Measurements from ENCODE around the gene POLR2F. TPM values are rescaled to one million over a fixed set of nuclear protein-coding genes. Genes with fewer than 3 reads are reported as not detected.

The POLR2F gene
- total RNA-seq, 1 experiment from 2014 or later, result 138 TPM

DNA sequence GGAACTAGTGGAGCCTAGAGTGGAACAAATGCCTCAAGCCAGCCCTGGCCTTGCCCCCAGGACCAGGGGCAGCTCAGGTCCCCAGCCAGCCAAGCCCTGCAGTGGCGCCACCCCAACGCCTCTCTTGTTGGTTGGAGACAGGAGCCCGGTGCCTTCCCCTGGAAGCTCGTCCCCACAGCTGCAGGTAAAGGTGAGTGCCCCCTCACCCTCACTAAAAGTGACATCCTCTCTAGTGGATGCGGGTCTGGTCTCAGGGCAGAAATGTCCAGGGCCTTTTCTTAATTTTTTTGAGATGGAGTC, 25.9 kb upstream of the POLR2F start:
- Mint-ChIP-seq H3K4me1 (no peaks in the 10 kb centered on the region), H3K27me3 (ENCODE audit: low read depth) (no peaks in the 10 kb centered on the region; the same call in 1 of the 2 replicates), H3K27ac (no peak overlapping the region), H3K4me3 (no peak overlapping the region), H3K36me3 (peaks cover 14% of the 10 kb centered on the region), H3K9me3 (no peaks in the 10 kb centered on the region)
- ChIA-PET POLR2A (no interaction called here), CTCF (interaction anchor here (2.7 kb wide), 1 partner anchor 64 kb away, joined by 9 read pairs; no protein-coding TSS in a partner anchor)
- ATAC-seq, result no peak
- DNase-seq (ENCODE audit: low spot score), result no peak
- TF ChIP-seq, protein P1, sequence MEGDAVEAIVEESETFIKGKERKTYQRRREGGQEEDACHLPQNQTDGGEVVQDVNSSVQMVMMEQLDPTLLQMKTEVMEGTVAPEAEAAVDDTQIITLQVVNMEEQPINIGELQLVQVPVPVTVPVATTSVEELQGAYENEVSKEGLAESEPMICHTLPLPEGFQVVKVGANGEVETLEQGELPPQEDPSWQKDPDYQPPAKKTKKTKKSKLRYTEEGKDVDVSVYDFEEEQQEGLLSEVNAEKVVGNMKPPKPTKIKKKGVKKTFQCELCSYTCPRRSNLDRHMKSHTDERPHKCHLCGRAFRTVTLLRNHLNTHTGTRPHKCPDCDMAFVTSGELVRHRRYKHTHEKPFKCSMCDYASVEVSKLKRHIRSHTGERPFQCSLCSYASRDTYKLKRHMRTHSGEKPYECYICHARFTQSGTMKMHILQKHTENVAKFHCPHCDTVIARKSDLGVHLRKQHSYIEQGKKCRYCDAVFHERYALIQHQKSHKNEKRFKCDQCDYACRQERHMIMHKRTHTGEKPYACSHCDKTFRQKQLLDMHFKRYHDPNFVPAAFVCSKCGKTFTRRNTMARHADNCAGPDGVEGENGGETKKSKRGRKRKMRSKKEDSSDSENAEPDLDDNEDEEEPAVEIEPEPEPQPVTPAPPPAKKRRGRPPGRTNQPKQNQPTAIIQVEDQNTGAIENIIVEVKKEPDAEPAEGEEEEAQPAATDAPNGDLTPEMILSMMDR (IDR thresholded peaks at IDR 0.05), result no peak
- TF ChIP-seq, protein P2, sequence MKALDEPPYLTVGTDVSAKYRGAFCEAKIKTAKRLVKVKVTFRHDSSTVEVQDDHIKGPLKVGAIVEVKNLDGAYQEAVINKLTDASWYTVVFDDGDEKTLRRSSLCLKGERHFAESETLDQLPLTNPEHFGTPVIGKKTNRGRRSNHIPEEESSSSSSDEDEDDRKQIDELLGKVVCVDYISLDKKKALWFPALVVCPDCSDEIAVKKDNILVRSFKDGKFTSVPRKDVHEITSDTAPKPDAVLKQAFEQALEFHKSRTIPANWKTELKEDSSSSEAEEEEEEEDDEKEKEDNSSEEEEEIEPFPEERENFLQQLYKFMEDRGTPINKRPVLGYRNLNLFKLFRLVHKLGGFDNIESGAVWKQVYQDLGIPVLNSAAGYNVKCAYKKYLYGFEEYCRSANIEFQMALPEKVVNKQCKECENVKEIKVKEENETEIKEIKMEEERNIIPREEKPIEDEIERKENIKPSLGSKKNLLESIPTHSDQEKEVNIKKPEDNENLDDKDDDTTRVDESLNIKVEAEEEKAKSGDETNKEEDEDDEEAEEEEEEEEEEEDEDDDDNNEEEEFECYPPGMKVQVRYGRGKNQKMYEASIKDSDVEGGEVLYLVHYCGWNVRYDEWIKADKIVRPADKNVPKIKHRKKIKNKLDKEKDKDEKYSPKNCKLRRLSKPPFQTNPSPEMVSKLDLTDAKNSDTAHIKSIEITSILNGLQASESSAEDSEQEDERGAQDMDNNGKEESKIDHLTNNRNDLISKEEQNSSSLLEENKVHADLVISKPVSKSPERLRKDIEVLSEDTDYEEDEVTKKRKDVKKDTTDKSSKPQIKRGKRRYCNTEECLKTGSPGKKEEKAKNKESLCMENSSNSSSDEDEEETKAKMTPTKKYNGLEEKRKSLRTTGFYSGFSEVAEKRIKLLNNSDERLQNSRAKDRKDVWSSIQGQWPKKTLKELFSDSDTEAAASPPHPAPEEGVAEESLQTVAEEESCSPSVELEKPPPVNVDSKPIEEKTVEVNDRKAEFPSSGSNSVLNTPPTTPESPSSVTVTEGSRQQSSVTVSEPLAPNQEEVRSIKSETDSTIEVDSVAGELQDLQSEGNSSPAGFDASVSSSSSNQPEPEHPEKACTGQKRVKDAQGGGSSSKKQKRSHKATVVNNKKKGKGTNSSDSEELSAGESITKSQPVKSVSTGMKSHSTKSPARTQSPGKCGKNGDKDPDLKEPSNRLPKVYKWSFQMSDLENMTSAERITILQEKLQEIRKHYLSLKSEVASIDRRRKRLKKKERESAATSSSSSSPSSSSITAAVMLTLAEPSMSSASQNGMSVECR (CRISPR knock-in tag; IDR thresholded peaks at IDR 0.05; ENCODE audit: borderline replicate concordance), result no peak
- TF ChIP-seq ZNF138 (CRISPR knock-in tag; conservative IDR thresholded peaks at IDR 0.05) (no peak), RORB (CRISPR knock-in tag; IDR thresholded peaks at IDR 0.05) (no peak), KAT7 (CRISPR knock-in tag; IDR thresholded peaks at IDR 0.05; ENCODE audit: borderline replicate concordance) (no peak), CREB1 (CRISPR knock-in tag; IDR thresholded peaks at IDR 0.05) (no peak), TEAD1 (CRISPR knock-in tag; IDR thresholded peaks at IDR 0.05) (no peak), FOXJ3 (CRISPR knock-in tag; IDR thresholded peaks at IDR 0.05; ENCODE audit: borderline replicate concordance) (no peak), HMGA2 (CRISPR knock-in tag; IDR thresholded peaks at IDR 0.05) (no peak)
- TF ChIP-seq, protein P3, sequence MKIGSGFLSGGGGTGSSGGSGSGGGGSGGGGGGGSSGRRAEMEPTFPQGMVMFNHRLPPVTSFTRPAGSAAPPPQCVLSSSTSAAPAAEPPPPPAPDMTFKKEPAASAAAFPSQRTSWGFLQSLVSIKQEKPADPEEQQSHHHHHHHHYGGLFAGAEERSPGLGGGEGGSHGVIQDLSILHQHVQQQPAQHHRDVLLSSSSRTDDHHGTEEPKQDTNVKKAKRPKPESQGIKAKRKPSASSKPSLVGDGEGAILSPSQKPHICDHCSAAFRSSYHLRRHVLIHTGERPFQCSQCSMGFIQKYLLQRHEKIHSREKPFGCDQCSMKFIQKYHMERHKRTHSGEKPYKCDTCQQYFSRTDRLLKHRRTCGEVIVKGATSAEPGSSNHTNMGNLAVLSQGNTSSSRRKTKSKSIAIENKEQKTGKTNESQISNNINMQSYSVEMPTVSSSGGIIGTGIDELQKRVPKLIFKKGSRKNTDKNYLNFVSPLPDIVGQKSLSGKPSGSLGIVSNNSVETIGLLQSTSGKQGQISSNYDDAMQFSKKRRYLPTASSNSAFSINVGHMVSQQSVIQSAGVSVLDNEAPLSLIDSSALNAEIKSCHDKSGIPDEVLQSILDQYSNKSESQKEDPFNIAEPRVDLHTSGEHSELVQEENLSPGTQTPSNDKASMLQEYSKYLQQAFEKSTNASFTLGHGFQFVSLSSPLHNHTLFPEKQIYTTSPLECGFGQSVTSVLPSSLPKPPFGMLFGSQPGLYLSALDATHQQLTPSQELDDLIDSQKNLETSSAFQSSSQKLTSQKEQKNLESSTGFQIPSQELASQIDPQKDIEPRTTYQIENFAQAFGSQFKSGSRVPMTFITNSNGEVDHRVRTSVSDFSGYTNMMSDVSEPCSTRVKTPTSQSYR (CRISPR knock-in tag; IDR thresholded peaks at IDR 0.05), result no peak

DNA sequence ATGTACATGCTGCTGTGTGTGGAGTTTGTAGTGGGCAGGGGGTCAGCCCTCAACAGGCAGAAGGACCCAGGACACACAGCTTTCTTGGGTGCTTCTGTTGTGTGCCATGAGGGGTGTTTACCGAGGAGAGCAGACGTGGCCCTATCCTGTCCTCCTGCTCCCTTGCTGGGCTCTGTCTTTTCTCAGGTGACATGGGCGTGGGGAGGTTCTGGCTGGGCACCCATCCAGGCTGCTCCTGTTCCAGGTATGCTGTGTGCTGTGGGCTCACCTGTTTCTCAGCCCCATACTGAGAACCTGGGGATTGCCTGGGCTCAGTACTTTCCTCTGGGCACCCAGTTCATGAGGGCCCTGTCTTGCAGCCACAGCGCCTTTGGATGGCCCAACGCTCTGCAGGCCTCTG, 24.1 kb upstream of the POLR2F start:
- peaks cover 17% of the 10 kb centered on the region for H3K36me3 Mint-ChIP-seq
- no peak overlapping the region for H3K4me3 Mint-ChIP-seq
- no peaks in the 10 kb centered on the region for H3K9me3 Mint-ChIP-seq
- ChIA-PET CTCF (interaction anchor here (1.0 to 2.7 kb wide), 3 partner anchors 14 to 88 kb away, joined by 3 to 9 read pairs (median 4); no protein-coding TSS in a partner anchor), POLR2A (no interaction called here)
- H3K27ac Mint-ChIP-seq, result no peak overlapping the region
- no peaks in the 10 kb centered on the region; the same call in 1 of the 2 replicates for H3K27me3 Mint-ChIP-seq (ENCODE audit: low read depth)
- ATAC-seq, result no peak
- H3K4me1 Mint-ChIP-seq, result peaks cover 3% of the 10 kb centered on the region
- DNase-seq (ENCODE audit: low spot score), result no peak
- no peak for TF ChIP-seq SOX15 (CRISPR knock-in tag; IDR thresholded peaks at IDR 0.05)
- TF ChIP-seq HMGA2 (CRISPR knock-in tag; IDR thresholded peaks at IDR 0.05), result no peak
- no peak for TF ChIP-seq IRF2 (CRISPR knock-in tag; IDR thresholded peaks at IDR 0.05; ENCODE audit: borderline replicate concordance, low read depth)
- no peak for TF ChIP-seq RELA (CRISPR knock-in tag; IDR thresholded peaks at IDR 0.05; ENCODE audit: borderline replicate concordance)
- no peak for TF ChIP-seq TP53 (CRISPR knock-in tag; IDR thresholded peaks at IDR 0.05)
- TF ChIP-seq ZNF138 (CRISPR knock-in tag; conservative IDR thresholded peaks at IDR 0.05), result no peak
- no peak for TF ChIP-seq ZNF671 (CRISPR knock-in tag; IDR thresholded peaks at IDR 0.05)
- TF ChIP-seq ATF1 (CRISPR knock-in tag; IDR thresholded peaks at IDR 0.05), result no peak
- no peak for TF ChIP-seq GABPB1 (CRISPR knock-in tag; IDR thresholded peaks at IDR 0.05)
- TF ChIP-seq, protein P4, sequence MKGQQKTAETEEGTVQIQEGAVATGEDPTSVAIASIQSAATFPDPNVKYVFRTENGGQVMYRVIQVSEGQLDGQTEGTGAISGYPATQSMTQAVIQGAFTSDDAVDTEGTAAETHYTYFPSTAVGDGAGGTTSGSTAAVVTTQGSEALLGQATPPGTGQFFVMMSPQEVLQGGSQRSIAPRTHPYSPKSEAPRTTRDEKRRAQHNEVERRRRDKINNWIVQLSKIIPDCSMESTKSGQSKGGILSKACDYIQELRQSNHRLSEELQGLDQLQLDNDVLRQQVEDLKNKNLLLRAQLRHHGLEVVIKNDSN (CRISPR knock-in tag; IDR thresholded peaks at IDR 0.05), result no peak
- TF ChIP-seq, protein P5, sequence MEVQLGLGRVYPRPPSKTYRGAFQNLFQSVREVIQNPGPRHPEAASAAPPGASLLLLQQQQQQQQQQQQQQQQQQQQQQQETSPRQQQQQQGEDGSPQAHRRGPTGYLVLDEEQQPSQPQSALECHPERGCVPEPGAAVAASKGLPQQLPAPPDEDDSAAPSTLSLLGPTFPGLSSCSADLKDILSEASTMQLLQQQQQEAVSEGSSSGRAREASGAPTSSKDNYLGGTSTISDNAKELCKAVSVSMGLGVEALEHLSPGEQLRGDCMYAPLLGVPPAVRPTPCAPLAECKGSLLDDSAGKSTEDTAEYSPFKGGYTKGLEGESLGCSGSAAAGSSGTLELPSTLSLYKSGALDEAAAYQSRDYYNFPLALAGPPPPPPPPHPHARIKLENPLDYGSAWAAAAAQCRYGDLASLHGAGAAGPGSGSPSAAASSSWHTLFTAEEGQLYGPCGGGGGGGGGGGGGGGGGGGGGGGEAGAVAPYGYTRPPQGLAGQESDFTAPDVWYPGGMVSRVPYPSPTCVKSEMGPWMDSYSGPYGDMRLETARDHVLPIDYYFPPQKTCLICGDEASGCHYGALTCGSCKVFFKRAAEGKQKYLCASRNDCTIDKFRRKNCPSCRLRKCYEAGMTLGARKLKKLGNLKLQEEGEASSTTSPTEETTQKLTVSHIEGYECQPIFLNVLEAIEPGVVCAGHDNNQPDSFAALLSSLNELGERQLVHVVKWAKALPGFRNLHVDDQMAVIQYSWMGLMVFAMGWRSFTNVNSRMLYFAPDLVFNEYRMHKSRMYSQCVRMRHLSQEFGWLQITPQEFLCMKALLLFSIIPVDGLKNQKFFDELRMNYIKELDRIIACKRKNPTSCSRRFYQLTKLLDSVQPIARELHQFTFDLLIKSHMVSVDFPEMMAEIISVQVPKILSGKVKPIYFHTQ (CRISPR knock-in tag; IDR thresholded peaks at IDR 0.05), result no peak
- no peak for TF ChIP-seq NR2C2 (CRISPR knock-in tag; IDR thresholded peaks at IDR 0.05)
- TF ChIP-seq, protein P6, sequence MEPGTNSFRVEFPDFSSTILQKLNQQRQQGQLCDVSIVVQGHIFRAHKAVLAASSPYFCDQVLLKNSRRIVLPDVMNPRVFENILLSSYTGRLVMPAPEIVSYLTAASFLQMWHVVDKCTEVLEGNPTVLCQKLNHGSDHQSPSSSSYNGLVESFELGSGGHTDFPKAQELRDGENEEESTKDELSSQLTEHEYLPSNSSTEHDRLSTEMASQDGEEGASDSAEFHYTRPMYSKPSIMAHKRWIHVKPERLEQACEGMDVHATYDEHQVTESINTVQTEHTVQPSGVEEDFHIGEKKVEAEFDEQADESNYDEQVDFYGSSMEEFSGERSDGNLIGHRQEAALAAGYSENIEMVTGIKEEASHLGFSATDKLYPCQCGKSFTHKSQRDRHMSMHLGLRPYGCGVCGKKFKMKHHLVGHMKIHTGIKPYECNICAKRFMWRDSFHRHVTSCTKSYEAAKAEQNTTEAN (CRISPR knock-in tag; IDR thresholded peaks at IDR 0.05), result no peak
- TF ChIP-seq EMX1 (CRISPR knock-in tag; IDR thresholded peaks at IDR 0.05), result no peak
- TF ChIP-seq NFYB (CRISPR knock-in tag; conservative IDR thresholded peaks at IDR 0.05; ENCODE audit: low read depth), result no peak
- no peak for TF ChIP-seq ZNF263 (CRISPR knock-in tag; IDR thresholded peaks at IDR 0.05; ENCODE audit: low read depth)

All from WTC11 (cell line).